Measurements from ENCODE around the gene BRMS1.
"Not testable (repeated sequence)": the region's sequence is repeated elsewhere in the genome, so short reads cannot be mapped to it uniquely, and the experiment has no call there.

BRMS1 gene

GRCh38 chr11:66344550-66345315 is at the start of gene BRMS1:
Gene BRMS1 (minus strand): TSS chr11:66345104. CDS start chr11:66342234, 2,870 bp downstream.
- DNase-seq: peak; percentile 98

GRCh38 chr11:66393954-66394353 is 49.0 kb upstream of the BRMS1 start:
- no peak for DNase-seq

- no peak for DNase-seq
Measured at GRCh38 chr11:66391322-66391721, 46.4 kb upstream of the BRMS1 start.

- DNase-seq: peak; percentile 86
Measured at GRCh38 chr11:66388780-66389386, 44.0 kb upstream of the BRMS1 start.

GRCh38 chr11:66386171-66387069 is 41.5 kb upstream of the BRMS1 start:
- DNase-seq: peak; percentile 90

GRCh38 chr11:66384316-66384715 is 39.4 kb upstream of the BRMS1 start:
- not testable (repeated sequence) for DNase-seq

GRCh38 chr11:66380264-66380663 is 35.4 kb upstream of the BRMS1 start:
- not testable (repeated sequence) for DNase-seq

GRCh38 chr11:66373690-66374287 is 28.9 kb upstream of the BRMS1 start:
- DNase-seq: not testable (repeated sequence)

GRCh38 chr11:66373265-66373664 is 28.4 kb upstream of the BRMS1 start:
- no peak for DNase-seq

- peak; percentile 98 for DNase-seq
Measured at GRCh38 chr11:66371627-66372415, 26.9 kb upstream of the BRMS1 start, which contains the start of gene SLC29A2. Gene SLC29A2 (minus strand): TSS chr11:66371760. CDS start chr11:66371591, 169 bp downstream.

- DNase-seq: no peak
Measured at GRCh38 chr11:66369073-66369894, 24.4 kb upstream of the BRMS1 start.

GRCh38 chr11:66368484-66368883 is 23.6 kb upstream of the BRMS1 start:
- DNase-seq: no peak

GRCh38 chr11:66367561-66368312 is 22.8 kb upstream of the BRMS1 start:
- no peak for DNase-seq

GRCh38 chr11:66366844-66367477 is 22.1 kb upstream of the BRMS1 start:
- no peak for DNase-seq

GRCh38 chr11:66365711-66366619 is 21.1 kb upstream of the BRMS1 start:
- no peak for DNase-seq

GRCh38 chr11:66365166-66365565 is 20.3 kb upstream of the BRMS1 start:
- DNase-seq: no peak

- DNase-seq: peak; percentile 84
Measured at GRCh38 chr11:66363805-66364535, 19.1 kb upstream of the BRMS1 start.

- no peak for DNase-seq
Measured at GRCh38 chr11:66363187-66363601, 18.3 kb upstream of the BRMS1 start.
